Measurements from ENCODE around the gene ZFYVE9.

ZFYVE9 gene

DNA sequence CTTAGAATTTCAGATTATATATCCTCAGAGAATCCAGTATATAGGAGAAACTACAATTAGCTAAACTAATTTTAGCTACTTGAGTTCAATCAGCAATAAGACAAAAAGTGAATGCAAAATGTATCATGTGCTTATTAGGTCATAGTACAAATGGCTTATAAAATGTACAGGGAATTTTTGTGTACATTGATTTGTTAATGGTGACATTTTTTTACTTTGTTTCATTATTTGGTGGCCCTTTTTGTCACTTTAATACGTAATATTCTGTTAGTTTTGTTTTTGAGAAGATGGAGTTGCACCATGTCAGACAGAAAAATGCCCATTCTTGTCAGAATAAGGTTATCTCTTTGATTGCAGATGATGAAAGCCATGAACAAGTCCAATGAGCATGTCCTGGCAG lies 190.5 kb downstream of the ZFYVE9 start:
- TF ChIP-seq CSDC2 (CRISPR knock-in tag; IDR thresholded peaks at IDR 0.05) (no peak), ESRRG (CRISPR knock-in tag; IDR thresholded peaks at IDR 0.05) (no peak), ZNF70 (CRISPR knock-in tag; IDR thresholded peaks at IDR 0.05) (no peak), ARNTL (CRISPR knock-in tag; IDR thresholded peaks at IDR 0.05; ENCODE audit: borderline replicate concordance, low read depth) (no peak), ZNF565 (CRISPR knock-in tag; conservative IDR thresholded peaks at IDR 0.05; ENCODE audit: low read depth) (no peak)
- TF ChIP-seq, protein P1, sequence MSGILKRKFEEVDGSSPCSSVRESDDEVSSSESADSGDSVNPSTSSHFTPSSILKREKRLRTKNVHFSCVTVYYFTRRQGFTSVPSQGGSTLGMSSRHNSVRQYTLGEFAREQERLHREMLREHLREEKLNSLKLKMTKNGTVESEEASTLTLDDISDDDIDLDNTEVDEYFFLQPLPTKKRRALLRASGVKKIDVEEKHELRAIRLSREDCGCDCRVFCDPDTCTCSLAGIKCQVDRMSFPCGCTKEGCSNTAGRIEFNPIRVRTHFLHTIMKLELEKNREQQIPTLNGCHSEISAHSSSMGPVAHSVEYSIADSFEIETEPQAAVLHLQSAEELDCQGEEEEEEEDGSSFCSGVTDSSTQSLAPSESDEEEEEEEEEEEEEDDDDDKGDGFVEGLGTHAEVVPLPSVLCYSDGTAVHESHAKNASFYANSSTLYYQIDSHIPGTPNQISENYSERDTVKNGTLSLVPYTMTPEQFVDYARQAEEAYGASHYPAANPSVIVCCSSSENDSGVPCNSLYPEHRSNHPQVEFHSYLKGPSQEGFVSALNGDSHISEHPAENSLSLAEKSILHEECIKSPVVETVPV (CRISPR knock-in tag; IDR thresholded peaks at IDR 0.05), result no peak
- TF ChIP-seq, protein P2, sequence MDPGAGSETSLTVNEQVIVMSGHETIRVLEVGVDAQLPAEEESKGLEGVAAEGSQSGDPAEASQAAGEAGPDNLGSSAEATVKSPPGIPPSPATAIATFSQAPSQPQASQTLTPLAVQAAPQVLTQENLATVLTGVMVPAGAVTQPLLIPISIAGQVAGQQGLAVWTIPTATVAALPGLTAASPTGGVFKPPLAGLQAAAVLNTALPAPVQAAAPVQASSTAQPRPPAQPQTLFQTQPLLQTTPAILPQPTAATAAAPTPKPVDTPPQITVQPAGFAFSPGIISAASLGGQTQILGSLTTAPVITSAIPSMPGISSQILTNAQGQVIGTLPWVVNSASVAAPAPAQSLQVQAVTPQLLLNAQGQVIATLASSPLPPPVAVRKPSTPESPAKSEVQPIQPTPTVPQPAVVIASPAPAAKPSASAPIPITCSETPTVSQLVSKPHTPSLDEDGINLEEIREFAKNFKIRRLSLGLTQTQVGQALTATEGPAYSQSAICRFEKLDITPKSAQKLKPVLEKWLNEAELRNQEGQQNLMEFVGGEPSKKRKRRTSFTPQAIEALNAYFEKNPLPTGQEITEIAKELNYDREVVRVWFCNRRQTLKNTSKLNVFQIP (CRISPR knock-in tag; IDR thresholded peaks at IDR 0.05; ENCODE audit: borderline replicate concordance, low read depth), result no peak
- no peak for ATAC-seq

DNA sequence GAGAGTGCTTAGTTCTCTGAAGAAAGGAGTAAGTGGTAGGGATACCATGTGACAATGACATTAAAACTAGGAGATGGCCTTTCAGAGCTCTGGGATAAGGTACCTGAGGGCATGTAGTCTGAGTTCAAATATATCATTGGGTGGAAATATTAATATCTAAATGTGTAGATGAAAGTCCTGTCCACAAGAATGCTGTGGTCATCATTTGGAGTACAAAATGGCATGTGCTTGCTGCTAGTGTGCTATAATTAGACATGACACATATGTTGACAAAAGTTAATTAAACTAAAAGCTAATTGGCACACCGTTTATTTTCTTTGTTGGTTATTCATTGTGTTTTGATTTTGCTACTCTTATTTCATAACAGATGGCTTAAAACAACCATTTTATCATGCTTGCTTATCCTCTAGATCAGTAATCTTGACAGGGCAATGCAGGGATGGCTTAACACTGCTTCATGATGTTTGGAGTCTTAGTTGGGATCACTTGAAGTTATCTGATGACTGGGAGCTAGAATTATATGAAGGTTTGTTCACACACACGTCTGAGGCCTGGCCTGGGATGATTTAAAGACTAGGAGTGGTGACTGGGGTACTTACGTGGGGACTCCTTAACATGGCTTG lies 193.1 kb downstream of the ZFYVE9 start:
- TF ChIP-seq ZFP3 (CRISPR knock-in tag; IDR thresholded peaks at IDR 0.05) (no peak), PPARA (CRISPR knock-in tag; IDR thresholded peaks at IDR 0.05; ENCODE audit: borderline replicate concordance) (no peak), OSR1 (CRISPR knock-in tag; IDR thresholded peaks at IDR 0.05) (no peak), ZNF70 (CRISPR knock-in tag; IDR thresholded peaks at IDR 0.05) (no peak), BACH2 (CRISPR knock-in tag; IDR thresholded peaks at IDR 0.05; ENCODE audit: borderline replicate concordance) (no peak), ZC3H10 (CRISPR knock-in tag; IDR thresholded peaks at IDR 0.05) (no peak)
- TF ChIP-seq, protein P3, sequence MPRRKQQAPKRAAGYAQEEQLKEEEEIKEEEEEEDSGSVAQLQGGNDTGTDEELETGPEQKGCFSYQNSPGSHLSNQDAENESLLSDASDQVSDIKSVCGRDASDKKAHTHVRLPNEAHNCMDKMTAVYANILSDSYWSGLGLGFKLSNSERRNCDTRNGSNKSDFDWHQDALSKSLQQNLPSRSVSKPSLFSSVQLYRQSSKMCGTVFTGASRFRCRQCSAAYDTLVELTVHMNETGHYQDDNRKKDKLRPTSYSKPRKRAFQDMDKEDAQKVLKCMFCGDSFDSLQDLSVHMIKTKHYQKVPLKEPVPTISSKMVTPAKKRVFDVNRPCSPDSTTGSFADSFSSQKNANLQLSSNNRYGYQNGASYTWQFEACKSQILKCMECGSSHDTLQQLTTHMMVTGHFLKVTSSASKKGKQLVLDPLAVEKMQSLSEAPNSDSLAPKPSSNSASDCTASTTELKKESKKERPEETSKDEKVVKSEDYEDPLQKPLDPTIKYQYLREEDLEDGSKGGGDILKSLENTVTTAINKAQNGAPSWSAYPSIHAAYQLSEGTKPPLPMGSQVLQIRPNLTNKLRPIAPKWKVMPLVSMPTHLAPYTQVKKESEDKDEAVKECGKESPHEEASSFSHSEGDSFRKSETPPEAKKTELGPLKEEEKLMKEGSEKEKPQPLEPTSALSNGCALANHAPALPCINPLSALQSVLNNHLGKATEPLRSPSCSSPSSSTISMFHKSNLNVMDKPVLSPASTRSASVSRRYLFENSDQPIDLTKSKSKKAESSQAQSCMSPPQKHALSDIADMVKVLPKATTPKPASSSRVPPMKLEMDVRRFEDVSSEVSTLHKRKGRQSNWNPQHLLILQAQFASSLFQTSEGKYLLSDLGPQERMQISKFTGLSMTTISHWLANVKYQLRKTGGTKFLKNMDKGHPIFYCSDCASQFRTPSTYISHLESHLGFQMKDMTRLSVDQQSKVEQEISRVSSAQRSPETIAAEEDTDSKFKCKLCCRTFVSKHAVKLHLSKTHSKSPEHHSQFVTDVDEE (CRISPR knock-in tag; IDR thresholded peaks at IDR 0.05), result no peak
- TF ChIP-seq, protein P4, sequence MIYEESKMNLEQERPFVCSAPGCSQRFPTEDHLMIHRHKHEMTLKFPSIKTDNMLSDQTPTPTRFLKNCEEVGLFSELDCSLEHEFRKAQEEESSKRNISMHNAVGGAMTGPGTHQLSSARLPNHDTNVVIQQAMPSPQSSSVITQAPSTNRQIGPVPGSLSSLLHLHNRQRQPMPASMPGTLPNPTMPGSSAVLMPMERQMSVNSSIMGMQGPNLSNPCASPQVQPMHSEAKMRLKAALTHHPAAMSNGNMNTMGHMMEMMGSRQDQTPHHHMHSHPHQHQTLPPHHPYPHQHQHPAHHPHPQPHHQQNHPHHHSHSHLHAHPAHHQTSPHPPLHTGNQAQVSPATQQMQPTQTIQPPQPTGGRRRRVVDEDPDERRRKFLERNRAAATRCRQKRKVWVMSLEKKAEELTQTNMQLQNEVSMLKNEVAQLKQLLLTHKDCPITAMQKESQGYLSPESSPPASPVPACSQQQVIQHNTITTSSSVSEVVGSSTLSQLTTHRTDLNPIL (CRISPR knock-in tag; IDR thresholded peaks at IDR 0.05; ENCODE audit: low read depth), result no peak
- TF ChIP-seq, protein P1 (CRISPR knock-in tag; IDR thresholded peaks at IDR 0.05), result no peak
- TF ChIP-seq, protein P2 (CRISPR knock-in tag; IDR thresholded peaks at IDR 0.05; ENCODE audit: borderline replicate concordance, low read depth), result no peak
- no peak for ATAC-seq

DNA sequence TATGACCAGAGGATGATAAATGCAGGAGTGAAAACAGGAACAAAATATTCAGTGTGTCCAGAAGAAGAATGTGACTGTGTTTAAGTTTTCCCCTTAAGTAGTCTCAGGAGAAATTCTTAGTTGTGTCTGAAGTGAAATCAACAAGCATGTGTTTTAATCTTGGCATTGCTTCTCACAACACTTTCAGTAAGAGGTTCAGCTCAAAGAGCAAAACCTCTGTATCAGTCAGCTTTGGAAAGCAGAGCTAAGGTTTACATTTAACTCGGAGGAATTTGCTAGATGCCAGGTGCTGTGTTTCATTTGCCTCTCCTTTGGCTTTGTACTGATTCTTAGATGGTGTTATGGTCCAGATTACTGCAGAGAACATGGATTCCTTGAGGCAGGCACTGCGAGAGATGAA lies 195.6 kb downstream of the ZFYVE9 start:
- no peak for ATAC-seq
- TF ChIP-seq CSDC2 (CRISPR knock-in tag; IDR thresholded peaks at IDR 0.05) (no peak), ZFP30 (CRISPR knock-in tag; IDR thresholded peaks at IDR 0.05) (no peak), ESRRG (CRISPR knock-in tag; IDR thresholded peaks at IDR 0.05) (no peak), ZNF70 (CRISPR knock-in tag; IDR thresholded peaks at IDR 0.05) (no peak), ZNF8 (CRISPR knock-in tag; IDR thresholded peaks at IDR 0.05) (no peak), GLIS3 (CRISPR knock-in tag; IDR thresholded peaks at IDR 0.05) (no peak)
- TF ChIP-seq, protein P3 (CRISPR knock-in tag; IDR thresholded peaks at IDR 0.05), result no peak
- TF ChIP-seq, protein P5, sequence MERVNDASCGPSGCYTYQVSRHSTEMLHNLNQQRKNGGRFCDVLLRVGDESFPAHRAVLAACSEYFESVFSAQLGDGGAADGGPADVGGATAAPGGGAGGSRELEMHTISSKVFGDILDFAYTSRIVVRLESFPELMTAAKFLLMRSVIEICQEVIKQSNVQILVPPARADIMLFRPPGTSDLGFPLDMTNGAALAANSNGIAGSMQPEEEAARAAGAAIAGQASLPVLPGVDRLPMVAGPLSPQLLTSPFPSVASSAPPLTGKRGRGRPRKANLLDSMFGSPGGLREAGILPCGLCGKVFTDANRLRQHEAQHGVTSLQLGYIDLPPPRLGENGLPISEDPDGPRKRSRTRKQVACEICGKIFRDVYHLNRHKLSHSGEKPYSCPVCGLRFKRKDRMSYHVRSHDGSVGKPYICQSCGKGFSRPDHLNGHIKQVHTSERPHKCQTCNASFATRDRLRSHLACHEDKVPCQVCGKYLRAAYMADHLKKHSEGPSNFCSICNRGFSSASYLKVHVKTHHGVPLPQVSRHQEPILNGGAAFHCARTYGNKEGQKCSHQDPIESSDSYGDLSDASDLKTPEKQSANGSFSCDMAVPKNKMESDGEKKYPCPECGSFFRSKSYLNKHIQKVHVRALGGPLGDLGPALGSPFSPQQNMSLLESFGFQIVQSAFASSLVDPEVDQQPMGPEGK (CRISPR knock-in tag; IDR thresholded peaks at IDR 0.05; ENCODE audit: borderline replicate concordance), result no peak
- TF ChIP-seq, protein P1 (CRISPR knock-in tag; IDR thresholded peaks at IDR 0.05), result no peak
